Hindlimb muscle (tissue), 1 donor: ENCODE data around the gene CAMK1D. TPM values are rescaled to one million over a fixed set of nuclear protein-coding genes. Genes with fewer than 3 reads are reported as not detected.
"Not testable (repeated sequence)": the region's sequence is repeated elsewhere in the genome, so short reads cannot be mapped to it uniquely, and the experiment has no call there.

Experiments
- DNase-seq: peaks from one replicate; pipeline ENCODE4 v3.0.0-alpha.2; 2013
- polyA plus RNA-seq: library from polyadenylated mRNA; unstranded; fragments of 120-200 nt; gene quantifications from one replicate; pipeline ENCODE4 v1.2.1, GENCODE V29; 2013; ENCODE audit not compliant: insufficient read length

CAMK1D gene
- polyA plus RNA-seq, 1 donor: 2.9 TPM

DNA sequence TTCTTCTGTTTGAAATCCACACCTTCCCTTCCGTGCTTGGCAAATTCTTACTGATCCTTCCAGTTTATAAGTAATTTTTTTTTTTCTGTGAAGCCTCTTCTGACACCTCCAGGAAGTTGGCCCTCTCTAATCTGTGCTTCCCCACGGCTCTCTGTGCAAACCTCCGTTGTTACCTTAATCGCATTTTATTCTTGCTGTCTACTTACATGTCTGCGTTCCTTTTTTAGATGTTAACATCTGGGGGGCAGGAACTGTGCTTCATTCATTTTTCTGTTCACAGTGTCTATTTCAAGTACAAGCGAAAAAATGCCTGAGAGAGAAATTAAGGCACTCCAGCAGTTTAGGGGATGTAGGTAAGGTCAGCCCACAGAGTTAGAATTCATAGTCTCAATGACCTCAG, 8.4 kb upstream of the CAMK1D start:
- DNase-seq: no peak

- no peak for DNase-seq
These were observed 7.8 kb upstream of the CAMK1D start for GRCh38 chr10:12341526-12341925.

- DNase-seq: no peak
These were observed 4.8 kb upstream of the CAMK1D start for GRCh38 chr10:12344375-12345110.

GRCh38 chr10:12346707-12347106, 2.6 kb upstream of the CAMK1D start:
- DNase-seq: no peak

DNA sequence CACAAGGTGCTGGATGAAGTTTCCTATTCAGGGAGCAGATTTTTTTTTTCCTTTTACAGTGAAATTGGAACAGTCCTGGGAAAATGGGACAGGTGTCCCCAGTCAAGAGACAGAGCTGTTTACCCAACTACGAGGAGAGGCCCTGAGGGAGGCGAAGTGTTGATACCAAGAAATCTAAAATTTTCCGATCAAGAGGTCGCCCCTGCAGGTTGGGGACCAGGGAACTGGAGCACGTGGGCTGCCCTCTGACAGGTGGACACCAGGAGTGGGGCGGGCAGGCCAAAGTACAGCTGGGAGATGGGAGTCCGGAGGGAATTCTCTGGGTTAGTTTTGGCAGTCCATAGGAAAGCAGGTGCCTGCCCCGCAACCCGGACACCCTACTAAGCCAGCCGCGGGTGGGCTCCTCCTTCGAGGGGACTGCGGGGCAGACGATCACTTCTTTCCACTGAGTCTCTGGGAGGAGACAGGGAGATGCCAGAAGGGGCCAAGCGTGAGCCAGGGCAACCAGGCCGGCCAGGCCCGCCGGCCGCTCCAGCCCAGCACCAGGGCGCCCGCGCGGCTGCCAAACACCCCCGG, 965 bp upstream of the CAMK1D start:
- no peak for DNase-seq

DNA sequence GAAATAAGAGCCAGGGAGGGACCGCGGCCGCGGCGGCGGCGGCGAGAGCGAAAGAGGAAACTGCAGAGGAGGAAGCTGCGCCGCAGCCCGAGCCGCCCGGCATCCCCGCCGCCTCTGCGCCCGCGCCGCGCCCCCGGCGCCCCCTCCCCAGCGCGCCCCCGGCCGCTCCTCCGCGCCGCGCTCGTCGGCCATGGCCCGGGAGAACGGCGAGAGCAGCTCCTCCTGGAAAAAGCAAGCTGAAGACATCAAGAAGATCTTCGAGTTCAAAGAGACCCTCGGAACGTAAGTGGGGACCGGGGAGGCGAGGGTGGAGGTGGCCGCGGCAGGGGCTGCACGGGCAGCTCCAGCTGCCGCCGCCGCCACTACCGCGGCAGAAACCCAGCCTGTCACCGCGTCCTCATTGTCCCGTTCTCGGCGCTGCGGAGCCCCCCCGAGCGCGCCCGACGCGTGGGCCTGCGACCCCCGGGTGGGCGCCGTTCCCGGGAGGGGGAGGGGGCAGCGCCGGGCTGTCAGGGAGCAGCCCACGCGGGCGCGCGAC, 351 bp downstream of the CAMK1D start:
- DNase-seq: no peak

GRCh38 chr10:12350167-12350872, 973 bp downstream of the CAMK1D start:
- peak; percentile 54 for DNase-seq

GRCh38 chr10:12350925-12351324, 1.6 kb downstream of the CAMK1D start:
- DNase-seq: no peak

DNA sequence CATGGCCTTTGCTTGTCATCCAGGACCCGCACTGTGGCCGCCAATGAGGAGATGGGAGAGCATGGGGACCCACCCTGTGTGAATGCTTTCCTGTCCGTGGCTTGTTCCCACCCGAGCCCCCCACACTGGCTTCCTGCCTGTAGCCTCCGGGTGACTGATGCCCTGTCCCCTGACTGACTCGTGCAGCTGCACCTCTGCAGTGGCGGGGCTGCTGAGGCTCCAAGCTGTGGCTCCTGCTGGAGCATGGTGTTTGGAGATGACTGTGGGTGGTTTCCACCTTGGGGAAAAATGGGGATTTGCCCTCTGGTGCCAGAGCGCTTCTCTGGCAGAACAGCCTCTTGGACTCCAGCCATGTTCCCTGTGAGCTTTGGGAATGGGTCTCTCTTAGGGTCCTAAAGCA, 2.1 kb downstream of the CAMK1D start:
- DNase-seq: no peak

GRCh38 chr10:12351889-12352288, 2.5 kb downstream of the CAMK1D start:
- no peak for DNase-seq

- no peak for DNase-seq
These were observed 4.3 kb downstream of the CAMK1D start for GRCh38 chr10:12353399-12354242.

- DNase-seq: not testable (repeated sequence)
These were observed 5.3 kb downstream of the CAMK1D start for GRCh38 chr10:12354696-12355095.

DNA sequence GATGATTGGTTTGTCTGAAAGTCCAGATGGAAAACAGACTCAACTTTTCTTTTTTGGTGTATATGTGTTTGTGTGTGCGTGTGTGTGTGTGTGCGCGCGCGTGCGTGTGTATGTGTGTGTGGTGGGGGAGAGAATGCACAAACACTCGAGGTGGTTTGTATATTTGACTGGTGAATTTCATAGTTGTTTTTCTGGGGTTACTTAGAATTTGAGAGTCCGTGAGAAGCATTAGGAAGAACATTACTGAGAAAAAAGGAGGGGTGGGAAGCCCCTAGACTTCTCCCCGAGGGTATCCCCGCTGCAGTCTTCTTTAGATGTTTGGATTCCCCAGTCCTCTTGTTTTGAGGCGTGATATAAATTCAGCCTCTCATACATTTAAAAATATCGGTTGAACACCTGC, 6.0 kb downstream of the CAMK1D start:
- no peak for DNase-seq

GRCh38 chr10:12357525-12358151, 8.3 kb downstream of the CAMK1D start:
- DNase-seq: no peak

- DNase-seq: no peak
These were observed 9.7 kb downstream of the CAMK1D start for GRCh38 chr10:12358863-12359564.

GRCh38 chr10:12360461-12360860, 11.1 kb downstream of the CAMK1D start:
- no peak for DNase-seq

GRCh38 chr10:12361115-12361514, 11.8 kb downstream of the CAMK1D start:
- DNase-seq: not testable (repeated sequence)

DNA sequence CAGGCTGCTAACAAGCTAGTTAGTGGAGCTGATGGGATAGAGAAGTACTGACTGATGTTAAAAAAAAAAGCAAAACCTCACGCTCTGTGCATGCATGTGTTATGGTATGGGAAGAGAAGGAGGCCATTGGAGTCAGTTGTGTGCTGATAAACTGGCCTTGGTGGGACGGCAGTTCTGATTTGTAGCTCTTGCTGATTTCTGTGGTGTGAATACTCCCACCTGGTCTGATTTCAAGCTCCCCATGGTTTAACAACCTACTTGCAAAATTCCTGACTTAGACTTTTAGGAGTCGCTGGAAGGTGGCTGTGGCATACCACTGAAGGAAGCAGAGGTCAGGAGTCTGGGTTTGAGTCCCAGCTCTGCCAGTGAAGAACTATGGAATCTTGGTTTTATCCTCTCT, 15.2 kb downstream of the CAMK1D start:
- no peak for DNase-seq

- DNase-seq: no peak
These were observed 17.9 kb downstream of the CAMK1D start for GRCh38 chr10:12367272-12367671.

- DNase-seq: no peak
These were observed 20.6 kb downstream of the CAMK1D start for GRCh38 chr10:12369982-12370381.

- DNase-seq: no peak
These were observed 23.5 kb downstream of the CAMK1D start for GRCh38 chr10:12372846-12373245.
